GM18511 (cell line): Measurements from ENCODE around the gene STK10.

Experiments
- ATAC-seq: cut with Tn5 transposase; IDR thresholded peaks from one replicate; pipeline ENCODE4 v1.9.1; 2021; ENCODE audit warnings: mild to moderate bottlenecking, moderate library complexity; ENCODE audit not compliant: unreplicated experiment

Gene STK10

GRCh38 chr5:172144931-172145869 is 42.8 kb downstream of the STK10 start:
- ATAC-seq: no peak

DNA sequence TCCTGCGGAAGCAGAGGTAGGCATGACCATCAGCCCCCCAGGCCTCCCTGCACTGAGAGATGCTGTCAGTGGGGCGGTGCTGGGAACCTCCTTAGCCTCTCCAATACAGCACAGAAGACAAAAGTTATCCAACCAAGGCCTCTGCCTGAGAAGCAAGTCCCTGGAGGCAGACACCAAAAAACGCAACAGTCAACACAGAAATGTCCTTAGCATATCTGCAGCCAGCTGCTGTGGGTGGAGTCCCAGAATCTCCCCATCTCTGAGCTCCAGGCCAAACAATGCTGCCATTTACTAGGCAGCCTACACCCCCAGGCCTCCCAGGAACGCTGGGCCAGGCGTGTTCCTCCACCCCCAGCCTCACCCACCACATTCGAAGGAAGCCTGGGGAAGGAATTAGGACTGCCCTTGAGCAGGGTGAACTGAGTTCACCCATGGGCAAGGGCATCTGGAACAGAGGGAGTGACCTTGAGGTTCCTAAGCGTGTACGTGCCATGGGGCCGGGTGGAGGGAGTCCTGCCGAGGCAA is 43.7 kb downstream of the STK10 start:
- ATAC-seq: peak; percentile 54

DNA sequence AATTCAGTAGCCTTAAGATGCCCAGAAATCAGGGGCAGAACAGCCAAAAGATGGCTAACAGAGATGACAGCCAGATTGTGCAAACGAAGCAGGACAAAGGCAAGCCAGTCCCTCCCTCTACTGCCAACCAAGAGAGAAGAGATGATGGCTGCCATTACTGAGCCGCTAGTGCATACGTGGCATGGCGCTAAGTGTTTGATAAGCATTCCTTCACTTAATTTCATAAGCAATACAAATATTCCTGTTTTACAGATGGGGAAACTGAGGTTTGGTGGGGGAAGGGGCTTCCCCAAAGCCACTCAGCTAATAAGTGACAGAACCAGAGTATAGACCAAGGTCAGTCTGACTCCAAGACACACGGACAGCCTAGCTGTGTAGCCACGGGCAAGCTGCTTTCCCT is 44.1 kb downstream of the STK10 start:
- no peak for ATAC-seq

DNA sequence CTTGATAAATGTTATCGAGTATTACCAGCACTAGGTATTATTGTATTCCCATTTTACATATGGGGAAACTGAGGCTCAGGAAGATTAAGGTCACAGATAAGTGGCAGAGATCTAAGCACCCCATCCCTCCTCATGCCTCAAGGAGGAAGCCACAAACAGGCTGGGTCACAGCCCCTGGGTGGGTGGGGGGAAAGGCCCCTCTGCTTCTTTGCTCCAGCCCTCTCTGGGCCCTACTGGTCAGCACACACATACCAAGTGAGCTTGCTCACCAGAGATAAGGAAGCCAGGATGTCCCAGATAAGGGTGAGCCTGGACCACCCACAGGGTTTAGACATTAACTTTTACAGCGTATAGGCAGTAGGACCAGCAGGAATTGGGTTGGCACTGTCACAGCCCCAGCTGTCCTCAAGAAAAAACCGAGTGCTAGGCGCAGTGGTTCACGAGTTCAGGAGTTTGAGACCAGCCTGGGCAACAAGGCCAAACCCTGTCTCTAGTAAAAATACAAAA is 45.3 kb downstream of the STK10 start:
- ATAC-seq: no peak

GRCh38 chr5:172141949-172142319 is 46.1 kb downstream of the STK10 start:
- ATAC-seq: no peak

DNA sequence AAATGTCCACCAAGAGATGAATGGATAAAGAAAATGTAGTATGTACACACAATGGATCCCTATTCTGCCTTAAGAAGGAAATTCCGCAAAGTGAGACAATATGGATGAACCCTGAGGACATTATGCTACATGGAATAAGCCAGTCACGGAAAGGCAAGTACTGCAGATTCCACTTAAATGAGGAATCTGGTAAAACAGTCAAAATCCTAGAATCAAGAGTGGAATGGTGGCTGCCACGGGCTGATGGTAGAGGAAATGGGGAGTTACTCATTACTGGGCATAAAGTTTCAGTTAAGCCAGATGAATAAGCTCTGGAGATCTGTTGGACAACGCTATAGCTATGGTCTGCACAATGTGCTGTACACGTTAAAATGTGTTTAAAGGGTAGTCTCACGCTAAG is 47.2 kb downstream of the STK10 start:
- no peak for ATAC-seq

GRCh38 chr5:172140120-172140519 is 47.9 kb downstream of the STK10 start:
- ATAC-seq: no peak

DNA sequence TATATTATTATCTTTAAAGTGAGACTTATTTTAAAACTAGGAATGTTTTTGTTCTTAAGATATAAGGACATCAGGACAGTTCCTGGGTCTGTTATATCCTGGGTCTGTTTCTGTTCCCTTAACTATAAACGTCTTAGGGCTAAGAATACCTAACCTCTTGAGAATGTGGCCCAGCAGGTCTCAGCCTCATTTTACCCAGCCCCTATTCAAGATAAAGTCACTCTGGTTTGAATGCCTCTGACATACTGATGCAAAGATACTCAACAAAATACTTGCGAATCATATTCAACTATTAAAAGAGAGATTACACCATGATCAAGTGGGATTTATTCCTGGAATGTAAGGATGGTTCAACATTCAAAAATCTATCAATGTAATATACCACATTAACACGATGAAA is 51.0 kb downstream of the STK10 start:
- no peak for ATAC-seq

- no peak for ATAC-seq
Measured at GRCh38 chr5:172133359-172134029, 54.5 kb downstream of the STK10 start.

DNA sequence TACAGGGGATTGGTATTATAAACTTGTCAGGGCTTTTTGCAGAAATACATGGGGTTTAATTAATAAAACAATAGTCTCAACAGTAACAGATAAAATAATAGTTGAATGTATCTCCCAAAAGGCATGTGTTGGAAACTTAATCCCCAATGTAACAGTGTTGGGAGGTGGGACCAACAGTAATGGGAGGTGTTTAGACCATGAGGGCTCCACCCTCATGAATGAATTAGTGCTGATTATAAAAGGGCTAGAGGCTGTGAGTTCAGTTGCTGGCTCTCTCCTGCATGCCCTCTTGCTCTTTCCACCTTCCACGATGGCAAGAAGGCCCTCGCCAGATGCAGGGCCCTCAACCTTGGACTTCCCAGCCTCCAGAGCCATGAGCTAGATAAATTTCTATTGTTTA is 56.3 kb downstream of the STK10 start:
- no peak for ATAC-seq

- ATAC-seq: no peak
Measured at GRCh38 chr5:172129256-172129910, 58.6 kb downstream of the STK10 start.

DNA sequence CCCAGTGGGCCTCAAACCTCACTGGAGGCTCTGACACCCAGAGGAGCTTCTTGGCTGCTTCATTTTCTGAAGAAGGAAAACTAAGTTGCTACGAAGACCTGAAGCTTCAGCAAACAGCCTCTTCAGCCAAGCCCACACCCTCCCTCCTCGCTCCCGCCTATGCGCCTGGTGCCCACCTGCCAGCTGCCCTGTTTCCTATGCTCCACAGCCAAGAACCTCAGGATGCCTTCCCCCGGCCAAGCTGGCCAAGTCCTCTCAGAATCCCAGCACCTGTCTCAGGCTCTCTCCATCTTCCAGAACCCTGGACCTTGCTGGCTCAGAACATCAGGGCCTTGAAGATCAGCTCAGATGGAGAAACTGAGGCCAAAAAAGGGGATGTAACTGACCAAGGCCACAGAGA is 60.4 kb downstream of the STK10 start:
- ATAC-seq: no peak

- no peak for ATAC-seq
Measured at GRCh38 chr5:172123269-172123692, 64.7 kb downstream of the STK10 start.

DNA sequence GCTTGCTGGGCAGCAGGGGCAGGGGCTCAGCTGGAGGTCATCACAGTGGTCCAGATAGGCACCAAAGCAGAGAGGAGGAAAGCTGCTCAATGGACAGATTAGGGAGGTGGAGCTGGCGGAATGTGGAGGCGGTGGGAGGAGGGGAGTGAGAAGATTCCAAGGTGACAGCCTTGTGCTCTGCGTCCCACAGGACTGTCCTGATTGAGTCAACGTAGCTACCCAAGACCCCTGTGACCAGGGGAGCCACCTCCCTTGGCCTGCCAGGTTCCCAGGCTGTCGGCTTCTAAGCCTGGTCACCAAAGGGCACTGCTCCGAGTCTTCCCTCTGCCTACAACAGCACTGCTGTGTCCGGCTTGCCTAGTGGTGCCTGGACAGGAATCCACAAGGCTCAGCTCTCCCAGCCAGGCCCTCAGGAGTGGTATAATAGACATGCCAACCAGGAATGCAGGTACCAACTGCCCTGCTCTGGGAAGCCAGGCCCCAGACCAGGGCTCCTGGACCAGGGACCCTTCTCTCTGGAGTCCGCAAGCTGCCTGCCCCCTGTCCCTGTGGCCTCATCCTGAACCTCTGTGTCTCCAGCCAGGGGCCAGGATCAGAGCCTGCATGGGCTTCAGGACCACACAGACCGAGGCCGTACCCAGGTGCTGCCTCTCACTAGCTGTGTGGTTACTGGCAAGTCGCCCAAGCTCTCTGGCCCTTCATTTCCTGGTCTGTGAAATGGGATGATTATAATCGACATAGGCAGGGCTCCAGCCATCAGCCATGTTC is 67.9 kb downstream of the STK10 start:
- ATAC-seq: no peak

DNA sequence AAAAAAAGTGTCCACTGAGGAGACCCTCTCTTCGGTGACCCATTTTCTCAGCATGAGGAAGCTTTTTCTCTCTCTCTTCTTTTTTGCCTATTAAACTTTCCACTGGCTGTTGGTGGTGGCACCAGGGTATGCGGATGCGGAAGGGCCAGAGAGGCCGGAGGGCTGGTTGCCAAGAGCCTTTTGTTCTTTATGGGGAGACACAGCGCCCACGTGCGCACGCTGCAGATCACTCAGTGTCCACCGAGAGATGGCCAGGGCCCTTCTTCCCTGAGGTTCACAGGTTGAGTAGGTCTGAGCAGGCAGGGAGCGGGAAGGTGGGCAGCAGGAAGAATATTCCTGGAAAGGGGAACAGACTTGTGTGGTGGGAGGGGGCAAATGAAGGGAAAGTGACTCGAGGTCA is 69.1 kb downstream of the STK10 start:
- no peak for ATAC-seq

- no peak for ATAC-seq
Measured at GRCh38 chr5:172117977-172118701, 69.9 kb downstream of the STK10 start.

GRCh38 chr5:172115541-172115982 is 72.5 kb downstream of the STK10 start:
- ATAC-seq: no peak

DNA sequence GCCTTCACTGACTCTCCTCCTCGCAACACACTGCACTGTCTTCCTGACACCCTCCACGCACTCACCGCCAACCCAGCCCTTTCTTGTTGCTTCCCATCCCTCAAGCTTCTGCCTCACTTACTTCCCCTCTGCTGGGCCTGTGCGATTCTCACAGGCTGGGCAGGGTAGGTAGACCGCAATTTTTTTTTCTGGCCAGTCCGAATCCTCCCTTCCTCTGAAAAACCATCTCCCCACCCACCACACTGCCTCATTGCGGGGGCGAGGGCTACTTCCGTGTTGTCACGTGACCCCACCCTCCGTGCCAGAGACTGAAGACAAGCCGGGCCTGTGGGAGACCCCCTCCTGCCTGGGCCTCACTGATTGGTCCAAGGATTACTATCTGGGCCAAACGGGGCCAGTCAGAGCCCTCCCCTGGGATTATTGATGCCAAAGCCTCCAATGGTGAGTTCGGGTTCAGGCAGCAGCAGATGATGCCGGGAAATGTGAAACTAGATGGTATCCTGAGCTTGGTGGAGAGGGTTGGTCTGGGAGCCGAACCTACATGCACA is 73.1 kb downstream of the STK10 start:
- peak; percentile 55 for ATAC-seq

DNA sequence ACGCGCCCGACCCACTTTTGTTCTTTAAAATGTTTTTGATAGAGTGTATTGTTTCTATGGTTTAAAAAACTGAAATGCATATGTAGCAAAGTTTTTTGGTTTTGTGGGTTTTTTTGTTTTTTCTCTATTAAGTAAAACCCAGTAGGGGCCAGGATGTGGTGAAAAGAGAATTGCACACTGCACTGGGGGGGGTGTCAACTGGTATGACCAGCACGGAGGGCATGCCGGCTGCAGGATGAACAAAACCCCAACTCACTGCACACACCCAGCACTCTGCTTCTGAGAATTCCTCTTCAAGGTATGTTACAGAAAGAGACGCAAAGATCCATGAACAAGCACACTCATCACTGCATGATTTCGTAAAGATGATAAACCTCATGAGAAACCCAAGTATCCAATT is 75.0 kb downstream of the STK10 start:
- no peak for ATAC-seq

DNA sequence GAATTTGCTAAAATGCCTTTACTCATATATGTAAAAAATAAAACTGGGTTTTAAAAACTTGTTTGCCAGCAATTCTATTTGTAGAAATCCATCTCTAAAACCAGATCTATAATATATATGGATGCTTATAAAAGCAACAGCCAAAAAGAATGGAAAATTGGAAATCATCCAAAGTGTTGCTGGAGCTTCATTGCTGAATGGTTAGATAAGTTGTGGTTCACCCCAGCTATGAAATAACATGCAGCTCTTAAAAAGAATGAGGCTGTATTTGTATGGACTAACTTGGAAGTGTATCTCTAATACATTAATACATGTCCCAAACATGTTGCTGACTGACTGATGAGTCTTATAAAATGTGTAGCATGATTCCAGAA is 76.2 kb downstream of the STK10 start:
- no peak for ATAC-seq
